Liver (tissue), 3 donors: Measurements from ENCODE around the gene SDHA.

Source experiments
- CTCF ChIP-seq: fragments of 150-350 bp; IDR thresholded peaks from 2 replicates; pipeline ENCODE4 v1.5.1; 2017; ENCODE audit warnings: improper control_type of control experiment, low read depth, low read length; ENCODE audit not compliant: missing input control
- HNF4G ChIP-seq: IDR thresholded peaks from 2 replicates; pipeline ENCODE4 v1.6.1; 2016; ENCODE audit warnings: antibody characterized with exemption
- RAD21 ChIP-seq, 2 donors: IDR thresholded peaks; 2 replicates each; pipeline ENCODE4 v1.6.1; 2016; ENCODE audit warnings: antibody characterized with exemption in 2 of 2, mild to moderate bottlenecking in 2 of 2
- TAF1 ChIP-seq: conservative IDR thresholded peaks from 2 replicates; pipeline ENCODE4 v1.6.1; 2016; ENCODE audit warnings: antibody characterized with exemption, mild to moderate bottlenecking
- TF ChIP-seq, protein P1 (sequence below): IDR thresholded peaks from 2 replicates; pipeline ENCODE4 v1.6.1; 2016; ENCODE audit warnings: antibody characterized with exemption
- TF ChIP-seq, protein P2 (sequence below): IDR thresholded peaks from 2 replicates; pipeline ENCODE4 v1.6.1; 2016; ENCODE audit warnings: antibody characterized with exemption, mild to moderate bottlenecking
- donor health status: healthy.
- donor health status: healthy.

DNA sequence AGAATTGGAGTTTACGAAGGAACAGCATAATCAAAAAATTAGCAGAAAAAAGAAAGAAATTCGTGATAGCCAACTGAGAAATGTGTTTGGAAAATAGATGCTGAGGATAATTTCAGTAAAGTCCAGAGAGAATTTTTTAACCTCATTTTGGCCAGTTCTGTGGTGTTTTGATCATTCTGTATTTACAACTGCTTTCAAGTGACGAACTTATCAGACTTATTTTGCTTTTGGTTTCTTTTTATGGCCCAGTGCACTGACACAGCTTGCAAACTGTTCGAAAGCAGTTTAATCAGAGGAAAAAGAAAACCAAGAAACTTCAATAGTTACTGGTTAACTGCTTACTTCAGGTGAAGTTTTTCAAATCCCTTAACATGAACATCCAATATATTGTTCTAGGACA, 1.9 kb downstream of the SDHA start:
- TF ChIP-seq HNF4G (no peak), CTCF (no peak), TAF1 (no peak), RAD21 (IDR thresholded peaks at IDR 0.05) (no peak)
- TF ChIP-seq, protein P1, sequence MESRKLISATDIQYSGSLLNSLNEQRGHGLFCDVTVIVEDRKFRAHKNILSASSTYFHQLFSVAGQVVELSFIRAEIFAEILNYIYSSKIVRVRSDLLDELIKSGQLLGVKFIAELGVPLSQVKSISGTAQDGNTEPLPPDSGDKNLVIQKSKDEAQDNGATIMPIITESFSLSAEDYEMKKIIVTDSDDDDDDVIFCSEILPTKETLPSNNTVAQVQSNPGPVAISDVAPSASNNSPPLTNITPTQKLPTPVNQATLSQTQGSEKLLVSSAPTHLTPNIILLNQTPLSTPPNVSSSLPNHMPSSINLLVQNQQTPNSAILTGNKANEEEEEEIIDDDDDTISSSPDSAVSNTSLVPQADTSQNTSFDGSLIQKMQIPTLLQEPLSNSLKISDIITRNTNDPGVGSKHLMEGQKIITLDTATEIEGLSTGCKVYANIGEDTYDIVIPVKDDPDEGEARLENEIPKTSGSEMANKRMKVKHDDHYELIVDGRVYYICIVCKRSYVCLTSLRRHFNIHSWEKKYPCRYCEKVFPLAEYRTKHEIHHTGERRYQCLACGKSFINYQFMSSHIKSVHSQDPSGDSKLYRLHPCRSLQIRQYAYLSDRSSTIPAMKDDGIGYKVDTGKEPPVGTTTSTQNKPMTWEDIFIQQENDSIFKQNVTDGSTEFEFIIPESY = no peak
- TF ChIP-seq, protein P2, sequence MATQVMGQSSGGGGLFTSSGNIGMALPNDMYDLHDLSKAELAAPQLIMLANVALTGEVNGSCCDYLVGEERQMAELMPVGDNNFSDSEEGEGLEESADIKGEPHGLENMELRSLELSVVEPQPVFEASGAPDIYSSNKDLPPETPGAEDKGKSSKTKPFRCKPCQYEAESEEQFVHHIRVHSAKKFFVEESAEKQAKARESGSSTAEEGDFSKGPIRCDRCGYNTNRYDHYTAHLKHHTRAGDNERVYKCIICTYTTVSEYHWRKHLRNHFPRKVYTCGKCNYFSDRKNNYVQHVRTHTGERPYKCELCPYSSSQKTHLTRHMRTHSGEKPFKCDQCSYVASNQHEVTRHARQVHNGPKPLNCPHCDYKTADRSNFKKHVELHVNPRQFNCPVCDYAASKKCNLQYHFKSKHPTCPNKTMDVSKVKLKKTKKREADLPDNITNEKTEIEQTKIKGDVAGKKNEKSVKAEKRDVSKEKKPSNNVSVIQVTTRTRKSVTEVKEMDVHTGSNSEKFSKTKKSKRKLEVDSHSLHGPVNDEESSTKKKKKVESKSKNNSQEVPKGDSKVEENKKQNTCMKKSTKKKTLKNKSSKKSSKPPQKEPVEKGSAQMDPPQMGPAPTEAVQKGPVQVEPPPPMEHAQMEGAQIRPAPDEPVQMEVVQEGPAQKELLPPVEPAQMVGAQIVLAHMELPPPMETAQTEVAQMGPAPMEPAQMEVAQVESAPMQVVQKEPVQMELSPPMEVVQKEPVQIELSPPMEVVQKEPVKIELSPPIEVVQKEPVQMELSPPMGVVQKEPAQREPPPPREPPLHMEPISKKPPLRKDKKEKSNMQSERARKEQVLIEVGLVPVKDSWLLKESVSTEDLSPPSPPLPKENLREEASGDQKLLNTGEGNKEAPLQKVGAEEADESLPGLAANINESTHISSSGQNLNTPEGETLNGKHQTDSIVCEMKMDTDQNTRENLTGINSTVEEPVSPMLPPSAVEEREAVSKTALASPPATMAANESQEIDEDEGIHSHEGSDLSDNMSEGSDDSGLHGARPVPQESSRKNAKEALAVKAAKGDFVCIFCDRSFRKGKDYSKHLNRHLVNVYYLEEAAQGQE = no peak
